GM23338 (cell line): ENCODE measurements around the gene TMEM242. TPM values are rescaled to one million over a fixed set of nuclear protein-coding genes. Genes with fewer than 3 reads are reported as not detected.

ENCODE experiments used
- ATAC-seq: fragments of 200-7000 bp; cut with Tn5 transposase; 3 replicates; pipeline ENCODE4 v1.9.1; 2020
- DNase-seq: peaks from one replicate; pipeline ENCODE4 v3.0.0-alpha.2; 2015; ENCODE audit warnings: low spot score
- H2AFZ ChIP-seq: fragments of 200-600 bp; sonication (generic); 2 replicates; pipeline ENCODE4 v1.8.0; 2016; ENCODE audit warnings: antibody characterized with exemption, mild to moderate bottlenecking, moderate library complexity
- H3F3A ChIP-seq: fragments of 200-600 bp; sonication (generic); replicated peaks from 2 replicates; pipeline ENCODE4 v1.8.0; 2017; ENCODE audit warnings: antibody characterized with exemption, mixed run types, low read depth
- H3K27ac ChIP-seq: fragments of 200-600 bp; sonication (generic); 2 replicates; pipeline ENCODE4 v1.6.1; 2016; ENCODE audit warnings: low read depth
- H3K27me3 ChIP-seq: fragments of 200-600 bp; sonication (generic); 2 replicates; pipeline ENCODE4 v1.8.0; 2016; ENCODE audit warnings: mild to moderate bottlenecking, mixed run types, moderate library complexity; ENCODE audit not compliant: insufficient read depth
- H3K36me3 ChIP-seq: fragments of 200-600 bp; sonication (generic); 2 replicates; pipeline ENCODE4 v1.8.0; 2016; ENCODE audit warnings: mild to moderate bottlenecking; ENCODE audit not compliant: insufficient read depth
- H3K4me1 ChIP-seq: fragments of 200-600 bp; sonication (generic); 2 replicates; pipeline ENCODE4 v1.8.0; 2016; ENCODE audit warnings: mild to moderate bottlenecking, moderate library complexity; ENCODE audit not compliant: insufficient read depth
- H3K4me2 ChIP-seq: fragments of 200-600 bp; sonication (generic); 2 replicates; pipeline ENCODE4 v1.7.1; 2017; ENCODE audit warnings: mixed run types
- H3K4me3 ChIP-seq: fragments of 200-600 bp; sonication (generic); 2 replicates; pipeline ENCODE4 v1.6.1; 2016; ENCODE audit warnings: mixed run types
- H3K79me2 ChIP-seq: fragments of 200-600 bp; sonication (generic); replicated peaks from 2 replicates; pipeline ENCODE4 v1.8.0; 2017; ENCODE audit warnings: mild to moderate bottlenecking; ENCODE audit not compliant: insufficient read depth
- H3K9me2 ChIP-seq: fragments of 200-600 bp; sonication (generic); 2 replicates; pipeline ENCODE4 v1.8.0; 2017; ENCODE audit not compliant: insufficient read depth
- H4K20me1 ChIP-seq: fragments of 200-600 bp; sonication (generic); replicated peaks from 2 replicates; pipeline ENCODE4 v1.8.0; 2017; ENCODE audit warnings: mild to moderate bottlenecking; ENCODE audit not compliant: insufficient read depth
- H3K27ac Mint-ChIP-seq: 2 replicates; pipeline ENCODE4 v1.8.0; 2020; ENCODE audit warnings: inconsistent platforms, mild to moderate bottlenecking, moderate library complexity, mixed read lengths
- H3K27me3 Mint-ChIP-seq: 3 replicates; pipeline ENCODE4 v1.8.0; 2022; ENCODE audit warnings: low read depth, mild to moderate bottlenecking, moderate library complexity, mixed read lengths, inconsistent platforms; ENCODE audit not compliant: insufficient read depth, poor library complexity
- H3K36me3 Mint-ChIP-seq: 3 replicates; pipeline ENCODE4 v1.8.0; 2021; ENCODE audit warnings: low read depth, mild to moderate bottlenecking, inconsistent platforms, moderate library complexity, mixed read lengths
- H3K4me1 Mint-ChIP-seq: 3 replicates; pipeline ENCODE4 v1.8.0; 2020; ENCODE audit warnings: mild to moderate bottlenecking, inconsistent platforms, mixed read lengths
- H3K4me3 Mint-ChIP-seq: 3 replicates; pipeline ENCODE4 v1.8.0; 2021; ENCODE audit warnings: moderate library complexity, mild to moderate bottlenecking, inconsistent platforms, mixed read lengths
- H3K9me3 Mint-ChIP-seq: 3 replicates; pipeline ENCODE4 v1.8.0; 2020; ENCODE audit warnings: moderate library complexity, mild to moderate bottlenecking, inconsistent platforms, mixed read lengths
- EZH2 ChIP-seq: fragments of 200-600 bp; sonication (generic); IDR thresholded peaks from one replicate; pipeline ENCODE4 v1.8.0; 2017; ENCODE audit warnings: antibody characterized with exemption, mild to moderate bottlenecking, low read depth; ENCODE audit not compliant: unreplicated experiment
- EZH2phosphoT487 ChIP-seq: fragments of 200-600 bp; sonication (generic); IDR thresholded peaks from one replicate; pipeline ENCODE4 v1.8.1; 2018; ENCODE audit warnings: antibody characterized with exemption; ENCODE audit not compliant: unreplicated experiment
- STAT1 ChIP-seq: IDR thresholded peaks from one replicate; pipeline ENCODE4 v1.6.1; 2016; ENCODE audit warnings: antibody characterized with exemption; ENCODE audit not compliant: unreplicated experiment
- ZNF114 ChIP-seq: fragments of 250-450 bp; sonication (Bioruptor Pico); IDR thresholded peaks from 2 replicates; pipeline ENCODE4 v1.5.0; 2020; ENCODE audit warnings: mild to moderate bottlenecking, moderate library complexity
- polyA plus RNA-seq: library from polyadenylated mRNA; unstranded; fragments of >200 nt; fragmentation: Nextera tagmentation; extraction: Ambion mirVana; gene quantifications from 2 replicates; pipeline ENCODE4 v1.2.1, GENCODE V29; 2016
- total RNA-seq: library from RNA; depleted of rRNA; stranded (reverse); fragments of >200 nt; shearing (Covaris generic); gene quantifications from 2 replicates; pipeline ENCODE4 v1.2.3, GENCODE V29; 2014
- TF ChIP-seq, protein P1 (sequence below), 2 experiments: fragments of 200-600 bp in 1 of 2; sonication (generic) in 1 of 2; conservative IDR thresholded peaks; 2 replicates each; pipeline versions ENCODE4 v1.5.1 to v1.6.1; 2016 to 2017; ENCODE audit warnings: antibody characterized with exemption in 2 of 2, low read depth in 2 of 2, mild to moderate bottlenecking in 2 of 2, moderate library complexity in 1 of 2
- TF ChIP-seq, protein P2 (sequence below): IDR thresholded peaks from 2 replicates; pipeline ENCODE4 v1.6.1; 2016; ENCODE audit warnings: antibody characterized with exemption

The TMEM242 gene
- total and polyA plus RNA-seq, 2 experiments from 2014 or later: 3.7 to 9.7 TPM

DNA sequence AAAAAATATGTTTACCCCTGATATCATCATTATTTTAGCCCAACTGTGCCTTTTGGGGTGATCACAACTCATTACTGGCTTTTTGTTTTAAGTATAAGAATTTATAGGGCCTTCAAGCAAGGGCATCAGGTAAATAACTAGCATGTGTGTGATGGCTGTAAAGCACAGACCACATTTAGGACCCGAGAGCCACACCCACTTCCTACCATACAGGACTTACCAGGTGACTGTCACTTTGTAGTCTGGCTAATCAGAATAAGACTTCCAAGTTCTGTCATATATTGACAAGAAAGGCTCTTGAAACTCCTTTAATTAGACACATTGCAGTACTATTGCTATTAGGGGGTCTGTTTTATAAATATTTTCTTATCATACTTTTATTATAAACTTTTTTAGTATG lies 31.1 kb downstream of the TMEM242 start:
- Mint-ChIP-seq H3K4me3 (no peak overlapping the region), H3K27me3 (peaks cover 8% of the 10 kb centered on the region), H3K36me3 (no peaks in the 10 kb centered on the region), H3K27ac (no peak overlapping the region), H3K4me1 (peaks cover 34% of the 10 kb centered on the region), H3K9me3 (no peaks in the 10 kb centered on the region)
- DNase-seq (no peak), ATAC-seq (no peak)
- Histone ChIP-seq H3K9me2 (no peaks in the 10 kb centered on the region), H3K4me2 (no peak overlapping the region), H3K79me2 (peaks cover 3% of the 10 kb centered on the region; the same call in 1 of the 2 replicates), H3K4me1 (peaks cover 24% of the 10 kb centered on the region), H3K36me3 (no peaks in the 10 kb centered on the region), H3F3A (no peaks in the 10 kb centered on the region; the same call in 1 of the 2 replicates), H2AFZ (no peak overlapping the region), H3K27me3 (no peaks in the 10 kb centered on the region), H3K4me3 (no peak overlapping the region), H4K20me1 (0 out of 2 replicates have a peak, but pooled peaks cover 2% of the 10 kb centered on the region), H3K27ac (no peak overlapping the region)
- TF ChIP-seq, protein P1, sequence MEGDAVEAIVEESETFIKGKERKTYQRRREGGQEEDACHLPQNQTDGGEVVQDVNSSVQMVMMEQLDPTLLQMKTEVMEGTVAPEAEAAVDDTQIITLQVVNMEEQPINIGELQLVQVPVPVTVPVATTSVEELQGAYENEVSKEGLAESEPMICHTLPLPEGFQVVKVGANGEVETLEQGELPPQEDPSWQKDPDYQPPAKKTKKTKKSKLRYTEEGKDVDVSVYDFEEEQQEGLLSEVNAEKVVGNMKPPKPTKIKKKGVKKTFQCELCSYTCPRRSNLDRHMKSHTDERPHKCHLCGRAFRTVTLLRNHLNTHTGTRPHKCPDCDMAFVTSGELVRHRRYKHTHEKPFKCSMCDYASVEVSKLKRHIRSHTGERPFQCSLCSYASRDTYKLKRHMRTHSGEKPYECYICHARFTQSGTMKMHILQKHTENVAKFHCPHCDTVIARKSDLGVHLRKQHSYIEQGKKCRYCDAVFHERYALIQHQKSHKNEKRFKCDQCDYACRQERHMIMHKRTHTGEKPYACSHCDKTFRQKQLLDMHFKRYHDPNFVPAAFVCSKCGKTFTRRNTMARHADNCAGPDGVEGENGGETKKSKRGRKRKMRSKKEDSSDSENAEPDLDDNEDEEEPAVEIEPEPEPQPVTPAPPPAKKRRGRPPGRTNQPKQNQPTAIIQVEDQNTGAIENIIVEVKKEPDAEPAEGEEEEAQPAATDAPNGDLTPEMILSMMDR (conservative IDR thresholded peaks at IDR 0.05; ENCODE audit: low read depth in 2 of 2): no peak
- TF ChIP-seq STAT1 (no peak), ZNF114 (CRISPR knock-in tag) (no peak)
- TF ChIP-seq, protein P2, sequence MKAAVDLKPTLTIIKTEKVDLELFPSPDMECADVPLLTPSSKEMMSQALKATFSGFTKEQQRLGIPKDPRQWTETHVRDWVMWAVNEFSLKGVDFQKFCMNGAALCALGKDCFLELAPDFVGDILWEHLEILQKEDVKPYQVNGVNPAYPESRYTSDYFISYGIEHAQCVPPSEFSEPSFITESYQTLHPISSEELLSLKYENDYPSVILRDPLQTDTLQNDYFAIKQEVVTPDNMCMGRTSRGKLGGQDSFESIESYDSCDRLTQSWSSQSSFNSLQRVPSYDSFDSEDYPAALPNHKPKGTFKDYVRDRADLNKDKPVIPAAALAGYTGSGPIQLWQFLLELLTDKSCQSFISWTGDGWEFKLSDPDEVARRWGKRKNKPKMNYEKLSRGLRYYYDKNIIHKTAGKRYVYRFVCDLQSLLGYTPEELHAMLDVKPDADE: no peak

DNA sequence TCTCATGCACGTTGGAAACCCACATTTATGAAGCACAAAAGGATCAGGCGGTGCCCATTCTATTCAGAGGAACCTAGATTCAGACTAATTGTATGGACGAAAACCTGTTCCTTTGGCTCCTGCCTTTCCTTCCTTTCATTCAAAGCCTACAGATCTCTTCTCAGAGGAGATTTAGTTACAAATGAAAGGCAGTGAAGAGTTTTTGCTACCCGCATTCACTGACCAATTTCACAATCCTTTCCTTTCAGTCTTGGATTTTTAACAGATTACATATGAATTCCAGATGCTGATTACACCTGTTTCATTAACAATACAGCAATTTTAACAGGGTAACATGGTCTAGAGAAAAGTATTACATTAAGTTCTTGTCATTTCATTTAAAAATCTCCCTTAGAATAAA lies 32.0 kb downstream of the TMEM242 start:
- Mint-ChIP-seq H3K9me3 (no peaks in the 10 kb centered on the region), H3K4me1 (peaks cover 36% of the 10 kb centered on the region), H3K36me3 (no peaks in the 10 kb centered on the region), H3K27me3 (peaks cover 9% of the 10 kb centered on the region), H3K4me3 (no peak overlapping the region), H3K27ac (no peak overlapping the region)
- 0 out of 2 replicates have a peak, but pooled peaks cover 2% of the 10 kb centered on the region for H4K20me1 ChIP-seq
- H3F3A ChIP-seq: no peaks in the 10 kb centered on the region; the same call in 1 of the 2 replicates
- no peaks in the 10 kb centered on the region for H3K36me3 ChIP-seq
- no peak overlapping the region for H3K4me3 ChIP-seq
- TF ChIP-seq STAT1 (no peak), EZH2 (no peak), EZH2phosphoT487 (no peak)
- TF ChIP-seq, protein P1 (conservative IDR thresholded peaks at IDR 0.05; ENCODE audit: low read depth in 2 of 2): no peak
- H3K4me1 ChIP-seq: peaks cover 24% of the 10 kb centered on the region
- no peak for DNase-seq
- no peak for ATAC-seq
- H3K9me2 ChIP-seq: no peaks in the 10 kb centered on the region
- H3K79me2 ChIP-seq: peaks cover 3% of the 10 kb centered on the region; the same call in 1 of the 2 replicates
- H2AFZ ChIP-seq: no peak overlapping the region
- H3K27me3 ChIP-seq: no peaks in the 10 kb centered on the region
- H3K27ac ChIP-seq: peak overlapping the region; percentile 42; the same call in 1 of the 2 replicates
- no peak overlapping the region for H3K4me2 ChIP-seq
